Liver (tissue), 9 donors: Measurements from ENCODE around the gene ANKRD29. TPM values are rescaled to one million over a fixed set of nuclear protein-coding genes. Genes with fewer than 3 reads are reported as not detected.

Source experiments
- DNase-seq: peaks from one replicate; pipeline ENCODE4 v3.0.0-alpha.2; 2017; ENCODE audit warnings: low spot score
- H3K27ac ChIP-seq, 2 donors: one replicate each; pipeline ENCODE4 v1.7.0; 2013; ENCODE audit warnings: inconsistent platforms in 2 of 2, low read length in 2 of 2, control low read depth in 1 of 2, low read depth in 1 of 2, mild to moderate bottlenecking in 1 of 2
- H3K27me3 ChIP-seq, 4 donors: one replicate each; pipeline versions ENCODE4 v1.6.1 to v1.7.0; 2013; ENCODE audit warnings: low read length in 3 of 4, inconsistent platforms in 1 of 4, mild to moderate bottlenecking in 1 of 4, moderate library complexity in 1 of 4; ENCODE audit not compliant: control insufficient read depth in 4 of 4, insufficient read depth in 4 of 4
- H3K36me3 ChIP-seq, 4 donors: one replicate each; pipeline versions ENCODE4 v1.6.1 to v1.7.0; 2013; ENCODE audit warnings: low read length in 3 of 4, mild to moderate bottlenecking in 3 of 4, low read depth in 1 of 4, moderate library complexity in 1 of 4; ENCODE audit not compliant: control insufficient read depth in 4 of 4, insufficient read depth in 3 of 4
- H3K4me1 ChIP-seq, 4 donors: one replicate each; pipeline versions ENCODE4 v1.6.1 to v1.7.0; 2013; ENCODE audit warnings: low read length in 3 of 4, mild to moderate bottlenecking in 3 of 4, moderate library complexity in 1 of 4; ENCODE audit not compliant: control insufficient read depth in 4 of 4, insufficient read depth in 4 of 4
- H3K4me3 ChIP-seq, 3 donors: one replicate each; pipeline versions ENCODE4 v1.6.1 to v1.7.0; 2013; ENCODE audit warnings: low read length in 3 of 3, control low read depth in 1 of 3, low read depth in 1 of 3, mild to moderate bottlenecking in 1 of 3
- H3K9ac ChIP-seq, 2 donors: one replicate each; pipeline ENCODE4 v1.7.0; 2013; ENCODE audit warnings: low read length in 2 of 2, mild to moderate bottlenecking in 2 of 2, moderate library complexity in 2 of 2, control low read depth in 1 of 2, low read depth in 1 of 2
- H3K9me3 ChIP-seq, 4 donors: one replicate each; pipeline versions ENCODE4 v1.6.1 to v1.7.0; 2013; ENCODE audit warnings: low read length in 3 of 4; ENCODE audit not compliant: control insufficient read depth in 4 of 4
- CTCF ChIP-seq: fragments of 150-350 bp; IDR thresholded peaks from 2 replicates; pipeline ENCODE4 v1.5.1; 2017; ENCODE audit warnings: improper control_type of control experiment, low read depth, low read length; ENCODE audit not compliant: missing input control
- EGR1 ChIP-seq, 2 donors: IDR thresholded peaks; 2 replicates each; pipeline ENCODE4 v1.6.1; 2016 to 2018; ENCODE audit warnings: antibody characterized with exemption in 2 of 2, low read depth in 2 of 2
- FOXA1 ChIP-seq: IDR thresholded peaks from 2 replicates; pipeline ENCODE4 v1.6.1; 2016; ENCODE audit warnings: antibody characterized with exemption
- FOXA2 ChIP-seq: IDR thresholded peaks from 2 replicates; pipeline ENCODE4 v1.6.1; 2016; ENCODE audit warnings: antibody characterized with exemption
- GABPA ChIP-seq, 2 donors: IDR thresholded peaks in 1 of 2; conservative IDR thresholded peaks in 1 of 2; 2 replicates each; pipeline ENCODE4 v1.6.1; 2016; ENCODE audit warnings: antibody characterized with exemption in 2 of 2, mild to moderate bottlenecking in 1 of 2, moderate library complexity in 1 of 2
- HNF4A ChIP-seq, 2 donors: conservative IDR thresholded peaks; 2 replicates each; pipeline ENCODE4 v1.6.1; 2016; ENCODE audit warnings: antibody characterized with exemption in 2 of 2, mild to moderate bottlenecking in 2 of 2
- HNF4G ChIP-seq: IDR thresholded peaks from 2 replicates; pipeline ENCODE4 v1.6.1; 2016; ENCODE audit warnings: antibody characterized with exemption
- JUND ChIP-seq, 2 donors: IDR thresholded peaks; 2 replicates each; pipeline ENCODE4 v1.6.1; 2016; ENCODE audit warnings: antibody characterized with exemption in 2 of 2
- NR2F2 ChIP-seq: IDR thresholded peaks from 2 replicates; pipeline ENCODE4 v1.6.1; 2016; ENCODE audit warnings: antibody characterized with exemption
- RAD21 ChIP-seq, 2 donors: IDR thresholded peaks; 2 replicates each; pipeline ENCODE4 v1.6.1; 2016; ENCODE audit warnings: antibody characterized with exemption in 2 of 2, mild to moderate bottlenecking in 2 of 2
- REST ChIP-seq: IDR thresholded peaks from 2 replicates; pipeline ENCODE4 v1.6.1; 2016; ENCODE audit warnings: antibody characterized with exemption, mild to moderate bottlenecking
- RXRA ChIP-seq, 2 donors: IDR thresholded peaks; 2 replicates each; pipeline ENCODE4 v1.6.1; 2017 to 2018; ENCODE audit warnings: antibody characterized with exemption in 2 of 2, mild to moderate bottlenecking in 1 of 2
- SP1 ChIP-seq: IDR thresholded peaks from 2 replicates; pipeline ENCODE4 v1.6.1; 2018; ENCODE audit warnings: antibody characterized with exemption, mild to moderate bottlenecking
- TAF1 ChIP-seq: conservative IDR thresholded peaks from 2 replicates; pipeline ENCODE4 v1.6.1; 2016; ENCODE audit warnings: antibody characterized with exemption, mild to moderate bottlenecking
- YY1 ChIP-seq: IDR thresholded peaks from 2 replicates; pipeline ENCODE4 v1.6.1; 2016; ENCODE audit warnings: antibody characterized with exemption, mild to moderate bottlenecking
- ZBTB33 ChIP-seq: IDR thresholded peaks from 2 replicates; pipeline ENCODE4 v1.6.1; 2016; ENCODE audit warnings: antibody characterized with exemption
- WGBS: extraction: QIAGEN DNeasy Blood & Tissue Kit; methylation state at CpG from one replicate; pipeline ENCODE4 v1.1.7; 2013; 5-methylcytosine and 5-hydroxymethylcytosine counted together
- polyA plus RNA-seq, 2 donors: library from polyadenylated mRNA; stranded (reverse) in 1 of 2; unstranded in 1 of 2; fragments of 200-250 nt in 1 of 2; fragments of >200 nt in 1 of 2; fragmentation: Nextera tagmentation in 1 of 2; extraction: Ambion mirVana in 1 of 2; gene quantifications; one replicate each; pipeline versions ENCODE4 v1.2.1 to v1.2.3, GENCODE V29; 2013 to 2015
- total RNA-seq, 2 donors: library from RNA; depleted of rRNA; stranded (reverse); fragments of >200 nt; gene quantifications; one replicate each; pipeline ENCODE4 v1.2.3, GENCODE V29; 2014
- TF ChIP-seq, protein P1 (sequence below): IDR thresholded peaks from 2 replicates; pipeline ENCODE4 v1.6.1; 2016; ENCODE audit warnings: antibody characterized with exemption
- donor health status: healthy.
- donor health status: healthy.
- donor health status: healthy.
- donor health status: healthy.
- donor health status: healthy.

The ANKRD29 gene
- total RNA-seq: under 1 TPM; 0.28 to 0.50 TPM
- polyA plus RNA-seq: under 1 TPM; 0.14 to 0.39 TPM

- Histone ChIP-seq H3K27me3 (peaks cover 0 to 7% (median 0%) of the 10 kb centered on the region in 4 donors), H3K27ac (no peak within 1 kb of the TSS), H3K36me3 (no peaks in the 10 kb centered on the region), H3K4me1 (peaks cover 0 to 14% (median 8%) of the 10 kb centered on the region in 4 donors), H3K4me3 (peak within 1 kb of the TSS; percentile 62 to 77 (median 75)), H3K9ac (no peak within 1 kb of the TSS), H3K9me3 (no peaks in the 10 kb centered on the region)
- no peak for TF ChIP-seq HNF4A (conservative IDR thresholded peaks at IDR 0.05)
- no peak for TF ChIP-seq REST
- no peak for TF ChIP-seq RAD21 (IDR thresholded peaks at IDR 0.05)
- no peak for TF ChIP-seq HNF4G
- no peak for TF ChIP-seq SP1
- no peak for TF ChIP-seq YY1
- no peak for TF ChIP-seq EGR1 (IDR thresholded peaks at IDR 0.05; ENCODE audit: low read depth in 2 of 2)
- no peak for TF ChIP-seq TAF1
- no peak for TF ChIP-seq ZBTB33
- no peak for TF ChIP-seq FOXA2
- TF ChIP-seq GABPA (IDR thresholded peaks at IDR 0.05 in 1 of 2, conservative IDR thresholded peaks at IDR 0.05 in 1 of 2): no peak
- no peak for TF ChIP-seq CTCF
- no peak for TF ChIP-seq JUND (IDR thresholded peaks at IDR 0.05)
- no peak for TF ChIP-seq FOXA1
- TF ChIP-seq, protein P1, sequence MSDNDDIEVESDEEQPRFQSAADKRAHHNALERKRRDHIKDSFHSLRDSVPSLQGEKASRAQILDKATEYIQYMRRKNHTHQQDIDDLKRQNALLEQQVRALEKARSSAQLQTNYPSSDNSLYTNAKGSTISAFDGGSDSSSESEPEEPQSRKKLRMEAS: no peak
- no peak for TF ChIP-seq NR2F2
- TF ChIP-seq RXRA (IDR thresholded peaks at IDR 0.05): no peak
- DNase-seq: no peak
- 2% methylated on average over 86 of the region's 86 CpGs for WGBS
Measured at GRCh38 chr18:23662309-23663263, at the start of gene ANKRD29. Gene ANKRD29 (minus strand): TSS chr18:23662911. CDS start chr18:23662730, 181 bp downstream.
